Heart left ventricle (tissue), 13 donors: ENCODE results near the gene ZMAT5.

Experiments
- POLR2A ChIP-seq, 2 donors: fragments of 450-650 bp; IDR thresholded peaks; one replicate each; pipeline ENCODE4 v1.6.1; 2017; ENCODE audit warnings: antibody characterized with exemption in 2 of 2, mild to moderate bottlenecking in 2 of 2, moderate library complexity in 2 of 2
- TF ChIP-seq, protein P1 (sequence below), 12 donors: fragments of 200-600 bp; sonication (generic) in 4 of 12; IDR thresholded peaks; one replicate each; pipeline versions ENCODE4 v1.5.0 to v1.8.0; 2018 to 2022; ENCODE audit warnings: antibody characterized with exemption in 12 of 12, mild to moderate bottlenecking in 5 of 12
- donor health status: ischemic (EF 13 %, LVEDD 7.1; RV severe dilation, severe dysfunction).
- donor health status: DM: no; HTN: yes; CAD: no.
- donor health status: DM: no; HTN: no; CAD: no.
- donor health status: ischemic (EF 25% LVEDD 6.9; RV normal size, moderate dysfunction).
- donor health status: ischemic (EF 25% LVEDD 5.7; RV mildly dilated, moderate dysfunction).
- donor health status: ischemic (EF 35%, LVEDD 5.7; RV mildly dilated, moderate dysfunction).
- donor health status: nonischemic (EF 11% LVEDD 7.7; RV severe dilation, severe dysfunction).
- donor health status: DM: yes; HTN: yes; CAD: no.
- donor health status: PGD.
- donor health status: ischemic (EF 29% LVEDD 5.4; RV normal size, mild dysfunction).
- donor health status: nonischemic (EF 23%, LVEDD 6.1; RV moderate dilation, normal function).

DNA sequence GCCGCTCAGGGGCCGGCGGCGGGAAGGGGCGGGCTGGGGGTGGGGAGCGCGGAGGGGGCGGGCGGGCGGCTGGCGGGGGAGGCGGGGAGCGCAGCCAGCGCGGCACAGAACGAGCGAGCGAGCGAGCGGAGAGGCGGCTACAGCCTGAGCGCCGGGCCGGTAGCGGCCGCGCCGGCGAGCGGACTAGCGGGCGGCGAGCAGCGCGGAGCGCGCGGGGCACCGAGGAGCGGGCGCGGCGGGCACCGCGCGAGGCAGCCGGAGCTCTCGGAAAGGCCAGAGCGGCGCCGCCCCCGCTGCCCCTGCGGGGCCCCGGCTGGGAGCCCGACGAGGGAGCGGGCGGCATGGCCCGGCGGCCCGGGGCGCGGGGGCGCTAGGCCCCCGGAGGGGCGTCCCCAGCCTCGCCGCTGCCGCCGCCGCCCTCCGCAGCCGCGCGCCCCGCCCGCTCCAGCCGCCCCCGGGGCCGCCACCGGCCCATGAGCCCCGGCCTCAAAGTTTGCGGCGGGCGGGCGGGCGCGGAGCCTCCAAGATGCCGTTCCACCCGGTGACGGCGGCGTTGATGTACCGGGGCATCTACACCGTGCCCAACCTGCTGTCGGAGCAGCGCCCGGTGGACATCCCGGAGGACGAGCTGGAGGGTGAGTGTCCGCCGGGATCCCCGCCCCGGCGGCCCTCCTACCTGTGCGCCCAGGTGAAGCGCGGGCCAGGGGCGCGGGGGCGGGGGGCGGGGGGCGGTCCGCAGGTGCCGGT lies 46.7 kb downstream of the ZMAT5 start, which contains the start of gene CABP7:
- TF ChIP-seq POLR2A (IDR thresholded peaks at IDR 0.05), result no peak
- TF ChIP-seq, protein P1, sequence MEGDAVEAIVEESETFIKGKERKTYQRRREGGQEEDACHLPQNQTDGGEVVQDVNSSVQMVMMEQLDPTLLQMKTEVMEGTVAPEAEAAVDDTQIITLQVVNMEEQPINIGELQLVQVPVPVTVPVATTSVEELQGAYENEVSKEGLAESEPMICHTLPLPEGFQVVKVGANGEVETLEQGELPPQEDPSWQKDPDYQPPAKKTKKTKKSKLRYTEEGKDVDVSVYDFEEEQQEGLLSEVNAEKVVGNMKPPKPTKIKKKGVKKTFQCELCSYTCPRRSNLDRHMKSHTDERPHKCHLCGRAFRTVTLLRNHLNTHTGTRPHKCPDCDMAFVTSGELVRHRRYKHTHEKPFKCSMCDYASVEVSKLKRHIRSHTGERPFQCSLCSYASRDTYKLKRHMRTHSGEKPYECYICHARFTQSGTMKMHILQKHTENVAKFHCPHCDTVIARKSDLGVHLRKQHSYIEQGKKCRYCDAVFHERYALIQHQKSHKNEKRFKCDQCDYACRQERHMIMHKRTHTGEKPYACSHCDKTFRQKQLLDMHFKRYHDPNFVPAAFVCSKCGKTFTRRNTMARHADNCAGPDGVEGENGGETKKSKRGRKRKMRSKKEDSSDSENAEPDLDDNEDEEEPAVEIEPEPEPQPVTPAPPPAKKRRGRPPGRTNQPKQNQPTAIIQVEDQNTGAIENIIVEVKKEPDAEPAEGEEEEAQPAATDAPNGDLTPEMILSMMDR (IDR thresholded peaks at IDR 0.05), result no peak
